Mesendoderm (in vitro differentiated cells): Measurements from ENCODE around the gene SCUBE1.

ENCODE experiments used
- DNase-seq: peaks from one replicate; pipeline ENCODE4 v3.0.0; 2013
- H2AK5ac ChIP-seq: 2 replicates; pipeline ENCODE4 v1.6.1; 2013; ENCODE audit warnings: low read length, inconsistent platforms
- H2BK120ac ChIP-seq: 2 replicates; pipeline ENCODE4 v1.6.1; 2013; ENCODE audit warnings: low read depth, mild to moderate bottlenecking, low read length, moderate library complexity, mixed read lengths
- H2BK15ac ChIP-seq: replicated peaks from 2 replicates; pipeline ENCODE4 v1.6.1; 2013; ENCODE audit warnings: low read depth, mild to moderate bottlenecking, moderate library complexity
- H2BK5ac ChIP-seq: 2 replicates; pipeline ENCODE4 v1.6.1; 2013; ENCODE audit warnings: low read length, inconsistent platforms
- H3K18ac ChIP-seq: 2 replicates; pipeline ENCODE4 v1.6.1; 2013; ENCODE audit warnings: mild to moderate bottlenecking, low read length, mixed read lengths
- H3K23ac ChIP-seq: one replicate; pipeline ENCODE4 v1.6.1; 2013; ENCODE audit warnings: low read length
- H3K27ac ChIP-seq: 2 replicates; pipeline ENCODE4 v1.5.1; 2013; ENCODE audit warnings: low read depth, mild to moderate bottlenecking, inconsistent platforms, low read length, moderate library complexity
- H3K27me3 ChIP-seq: 2 replicates; pipeline ENCODE4 v1.6.1; 2013; ENCODE audit warnings: low read length, control low read depth, mild to moderate bottlenecking, inconsistent platforms; ENCODE audit not compliant: insufficient read depth, poor library complexity
- H3K36me3 ChIP-seq: 2 replicates; pipeline ENCODE4 v1.6.1; 2013; ENCODE audit warnings: low read length, inconsistent platforms; ENCODE audit not compliant: control insufficient read depth, insufficient read depth
- H3K4ac ChIP-seq: one replicate; pipeline ENCODE4 v1.6.1; 2013; ENCODE audit warnings: low read depth, mild to moderate bottlenecking, low read length, moderate library complexity
- H3K4me1 ChIP-seq: 2 replicates; pipeline ENCODE4 v1.6.1; 2013; ENCODE audit warnings: low read depth, low read length, inconsistent platforms; ENCODE audit not compliant: control insufficient read depth
- H3K4me2 ChIP-seq: 2 replicates; pipeline ENCODE4 v1.6.1; 2013; ENCODE audit warnings: low read length
- H3K4me3 ChIP-seq: 2 replicates; pipeline ENCODE4 v1.5.1; 2013; ENCODE audit warnings: mild to moderate bottlenecking, low read length
- H3K56ac ChIP-seq: one replicate; pipeline ENCODE4 v1.6.1; 2013; ENCODE audit warnings: low read length
- H3K79me1 ChIP-seq: 2 replicates; pipeline ENCODE4 v1.6.1; 2013; ENCODE audit warnings: low read length, inconsistent platforms
- H3K79me2 ChIP-seq: 2 replicates; pipeline ENCODE4 v1.6.1; 2013; ENCODE audit warnings: mild to moderate bottlenecking, low read length; ENCODE audit not compliant: control insufficient read depth, insufficient read depth
- H3K9ac ChIP-seq: 2 replicates; pipeline ENCODE4 v1.6.1; 2013; ENCODE audit warnings: low read length, inconsistent platforms
- H4K5ac ChIP-seq: one replicate; pipeline ENCODE4 v1.6.1; 2013; ENCODE audit warnings: low read length
- H4K8ac ChIP-seq: one replicate; pipeline ENCODE4 v1.6.1; 2013; ENCODE audit warnings: low read depth, mild to moderate bottlenecking, control low read depth, low read length, moderate library complexity
- WGBS: extraction: QIAGEN DNeasy Blood & Tissue Kit; methylation state at CpG from one replicate; pipeline ENCODE4 v1.1.7; 2013; ENCODE audit warnings: low lambda C conversion rate, missing lambda C conversion rate; ENCODE audit not compliant: insufficient coverage; ENCODE audit errors: extremely low coverage; 5-methylcytosine and 5-hydroxymethylcytosine counted together

The SCUBE1 gene

GRCh38 chr22:43207849-43208702, 135.1 kb downstream of the SCUBE1 start:
- Histone ChIP-seq H3K79me2 (no peaks in the 10 kb centered on the region), H3K56ac (no peak overlapping the region), H2BK120ac (no peak overlapping the region), H3K36me3 (no peaks in the 10 kb centered on the region), H2BK15ac (no peak overlapping the region), H3K4me2 (no peak overlapping the region), H4K5ac (no peak overlapping the region), H3K4ac (no peak overlapping the region), H4K8ac (no peak overlapping the region), H3K79me1 (no peaks in the 10 kb centered on the region), H3K9ac (no peak overlapping the region), H3K23ac (no peak overlapping the region), H3K27ac (no peak overlapping the region), H3K27me3 (no peaks in the 10 kb centered on the region), H3K4me3 (no peak overlapping the region), H3K4me1 (peaks cover under 1% of the 10 kb centered on the region), H2BK5ac (no peak overlapping the region), H2AK5ac (no peak overlapping the region), H3K18ac (no peak overlapping the region)
- no peak for DNase-seq
- no CpG with 5 or more reads among the region's 26 CpGs for WGBS

DNA sequence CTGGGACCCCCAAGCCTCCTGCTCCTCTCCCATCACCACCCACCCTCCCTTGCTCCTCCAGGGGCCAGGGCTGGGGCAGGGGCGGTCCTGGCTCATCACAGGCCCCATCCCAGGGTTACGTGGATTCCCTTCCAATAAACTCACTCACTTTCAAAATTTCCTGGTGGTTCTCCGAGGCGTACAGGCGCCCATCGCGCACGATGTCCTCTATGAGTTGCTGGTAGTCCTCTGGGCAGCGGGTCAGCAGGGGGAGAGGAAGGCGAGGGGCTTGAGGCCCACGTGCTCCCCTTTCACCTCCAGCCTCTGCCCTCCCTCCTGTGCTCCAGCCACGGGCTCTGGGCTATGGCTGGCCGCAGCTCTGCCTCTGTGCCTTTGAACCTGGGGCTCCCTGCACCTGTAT, 135.8 kb downstream of the SCUBE1 start:
- Histone ChIP-seq H2AK5ac (no peak overlapping the region), H3K27me3 (no peaks in the 10 kb centered on the region), H4K5ac (no peak overlapping the region), H3K4me3 (no peak overlapping the region), H3K4ac (no peak overlapping the region), H3K18ac (no peak overlapping the region), H3K4me1 (peaks cover 5% of the 10 kb centered on the region), H3K4me2 (no peak overlapping the region), H2BK120ac (no peak overlapping the region), H3K27ac (no peak overlapping the region), H3K56ac (no peak overlapping the region), H2BK15ac (no peak overlapping the region), H3K79me2 (no peaks in the 10 kb centered on the region), H3K36me3 (no peaks in the 10 kb centered on the region), H4K8ac (no peak overlapping the region), H2BK5ac (no peak overlapping the region), H3K79me1 (no peaks in the 10 kb centered on the region), H3K23ac (no peak overlapping the region), H3K9ac (no peak overlapping the region)
- no peak for DNase-seq
- no CpG with 5 or more reads among the region's 13 CpGs for WGBS

DNA sequence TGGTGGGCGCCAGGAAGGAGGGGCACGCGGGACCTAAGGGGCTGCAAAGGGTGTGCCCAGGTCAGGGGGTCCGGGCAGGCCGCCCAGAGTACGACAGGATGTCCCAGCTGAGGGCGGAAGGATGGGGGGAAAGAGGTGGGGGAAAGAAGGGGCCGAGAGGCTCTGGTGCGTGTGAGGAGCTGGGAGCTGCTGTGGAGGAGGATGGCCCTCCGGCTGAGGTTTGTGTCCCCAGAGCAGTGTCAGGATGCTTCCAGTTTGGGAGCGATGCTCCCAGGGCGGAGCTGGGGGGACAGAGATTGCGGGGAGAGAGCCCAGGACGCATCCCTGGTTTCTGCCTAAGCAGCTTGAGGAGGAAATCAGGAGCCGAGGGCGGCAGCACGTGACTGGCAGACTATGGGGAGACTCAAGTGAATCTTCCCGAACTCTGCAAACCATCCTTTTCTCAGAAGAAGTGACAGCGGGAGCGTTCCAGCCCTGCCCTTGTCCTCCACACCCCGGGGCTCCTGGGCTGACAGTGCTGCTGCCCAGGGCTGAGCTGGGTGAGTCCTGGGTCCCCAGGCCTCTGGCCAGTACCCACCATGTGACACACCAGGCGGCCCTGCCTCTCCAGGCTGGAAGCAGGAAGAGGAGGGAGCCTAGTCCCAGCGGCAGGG, 136.5 kb downstream of the SCUBE1 start:
- WGBS: no CpG with 5 or more reads among the region's 23 CpGs
- H4K5ac ChIP-seq: no peak overlapping the region
- H3K56ac ChIP-seq: no peak overlapping the region
- DNase-seq: no peak
- H3K18ac ChIP-seq: no peak overlapping the region
- no peaks in the 10 kb centered on the region for H3K79me2 ChIP-seq
- peaks cover 5% of the 10 kb centered on the region for H3K4me1 ChIP-seq
- H2BK15ac ChIP-seq: no peak overlapping the region
- no peak overlapping the region for H2BK5ac ChIP-seq
- no peaks in the 10 kb centered on the region for H3K27me3 ChIP-seq
- H3K9ac ChIP-seq: no peak overlapping the region
- H3K23ac ChIP-seq: no peak overlapping the region
- H3K36me3 ChIP-seq: no peaks in the 10 kb centered on the region
- no peak overlapping the region for H2BK120ac ChIP-seq
- no peak overlapping the region for H3K4ac ChIP-seq
- no peak overlapping the region for H3K27ac ChIP-seq
- no peak overlapping the region for H2AK5ac ChIP-seq
- no peak overlapping the region for H4K8ac ChIP-seq
- no peak overlapping the region for H3K4me3 ChIP-seq
- H3K4me2 ChIP-seq: no peak overlapping the region
- no peaks in the 10 kb centered on the region for H3K79me1 ChIP-seq

GRCh38 chr22:43205748-43206508, 137.2 kb downstream of the SCUBE1 start:
- H3K27ac ChIP-seq: no peak overlapping the region
- no peaks in the 10 kb centered on the region for H3K36me3 ChIP-seq
- no peak overlapping the region for H3K18ac ChIP-seq
- H3K23ac ChIP-seq: no peak overlapping the region
- 100% methylated on average over 1 of the region's 5 CpGs for WGBS
- peaks cover 5% of the 10 kb centered on the region for H3K4me1 ChIP-seq
- H4K8ac ChIP-seq: no peak overlapping the region
- no peak overlapping the region for H2BK120ac ChIP-seq
- no peaks in the 10 kb centered on the region for H3K79me1 ChIP-seq
- DNase-seq: no peak
- H3K9ac ChIP-seq: no peak overlapping the region
- H3K79me2 ChIP-seq: no peaks in the 10 kb centered on the region
- no peak overlapping the region for H3K4me3 ChIP-seq
- H2AK5ac ChIP-seq: no peak overlapping the region
- H2BK15ac ChIP-seq: no peak overlapping the region
- no peak overlapping the region for H3K4me2 ChIP-seq
- H2BK5ac ChIP-seq: no peak overlapping the region
- H3K56ac ChIP-seq: no peak overlapping the region
- no peak overlapping the region for H3K4ac ChIP-seq
- no peaks in the 10 kb centered on the region for H3K27me3 ChIP-seq
- no peak overlapping the region for H4K5ac ChIP-seq

GRCh38 chr22:43205261-43205691, 137.9 kb downstream of the SCUBE1 start:
- no peaks in the 10 kb centered on the region for H3K79me1 ChIP-seq

More at GRCh38 chr22:43205261-43205691, 137.9 kb downstream of the SCUBE1 start:
- H3K18ac ChIP-seq: no peak overlapping the region
- H4K8ac ChIP-seq: no peak overlapping the region
- no peak overlapping the region for H3K56ac ChIP-seq
- no peak overlapping the region for H3K4ac ChIP-seq
- H2BK15ac ChIP-seq: no peak overlapping the region
- no peak overlapping the region for H3K27ac ChIP-seq
- WGBS: no CpG with 5 or more reads among the region's 9 CpGs
- no peak overlapping the region for H3K4me3 ChIP-seq
- H3K4me1 ChIP-seq: peaks cover 5% of the 10 kb centered on the region
- H4K5ac ChIP-seq: no peak overlapping the region
- no peak overlapping the region for H2BK5ac ChIP-seq
- H3K79me2 ChIP-seq: no peaks in the 10 kb centered on the region
- no peak overlapping the region for H3K23ac ChIP-seq
- no peak overlapping the region for H3K9ac ChIP-seq
- H3K27me3 ChIP-seq: no peaks in the 10 kb centered on the region
- DNase-seq: no peak
- H3K36me3 ChIP-seq: no peaks in the 10 kb centered on the region
- no peak overlapping the region for H2BK120ac ChIP-seq
- H2AK5ac ChIP-seq: no peak overlapping the region
- H3K4me2 ChIP-seq: no peak overlapping the region
